ENCODE results near the gene TYRO3. TPM values are rescaled to one million over a fixed set of nuclear protein-coding genes. Genes with fewer than 3 reads are reported as not detected.

Gene TYRO3
- total RNA-seq, 2 donors from 2014 or later, result 3.2 to 6.0 TPM

- Histone ChIP-seq H3K9me3 (no peaks in the 10 kb centered on the region), H3K27ac (no peak overlapping the region), H3K4me3 (peak overlapping the region; percentile 77), H3K9ac (ENCODE audit: low read depth in 2 of 2, low read length in 2 of 2) (no peak overlapping the region), H3K4me1 (no peaks in the 10 kb centered on the region), H3K27me3 (no peaks in the 10 kb centered on the region), H3K36me3 (no peaks in the 10 kb centered on the region)
- intact Hi-C loops (cut with DNase I), result no loop called here
- DNase-seq, result peak; percentile 21
- TF ChIP-seq CTCF (IDR thresholded peaks at IDR 0.05), result no peak
Observed at GRCh38 chr15:41544650-41545015, 14.4 kb upstream of the TYRO3 start.

- DNase-seq, result no peak
- intact Hi-C loops (cut with DNase I), result no loop called here
- no peaks in the 10 kb centered on the region for H3K27me3 ChIP-seq
- H3K36me3 ChIP-seq, result no peaks in the 10 kb centered on the region
- no peak overlapping the region for H3K27ac ChIP-seq
- no peaks in the 10 kb centered on the region for H3K9me3 ChIP-seq
- H3K4me1 ChIP-seq, result no peaks in the 10 kb centered on the region
- H3K4me3 ChIP-seq, result no peak overlapping the region
- TF ChIP-seq CTCF (IDR thresholded peaks at IDR 0.05), result no peak
- no peak overlapping the region for H3K9ac ChIP-seq (ENCODE audit: low read depth in 2 of 2, low read length in 2 of 2)
Observed at GRCh38 chr15:41545218-41545617, 13.8 kb upstream of the TYRO3 start.

GRCh38 chr15:41546851-41547786, 11.9 kb upstream of the TYRO3 start:
- H3K27ac ChIP-seq, result no peak overlapping the region

GRCh38 chr15:41550066-41550775, 8.8 kb upstream of the TYRO3 start:
- TF ChIP-seq CTCF (IDR thresholded peaks at IDR 0.05), result no peak
- H3K27me3 ChIP-seq, result no peaks in the 10 kb centered on the region
- no peak for DNase-seq
- no peak overlapping the region for H3K4me3 ChIP-seq
- no peak overlapping the region for H3K9ac ChIP-seq (ENCODE audit: low read depth in 2 of 2, low read length in 2 of 2)
- H3K27ac ChIP-seq, result no peak overlapping the region
- intact Hi-C loops (cut with DNase I), result no loop called here
- H3K4me1 ChIP-seq, result no peaks in the 10 kb centered on the region
- no peaks in the 10 kb centered on the region for H3K9me3 ChIP-seq
- H3K36me3 ChIP-seq, result no peaks in the 10 kb centered on the region

More at GRCh38 chr15:41546851-41547786, 11.9 kb upstream of the TYRO3 start:
- Histone ChIP-seq H3K27me3 (no peaks in the 10 kb centered on the region), H3K36me3 (no peaks in the 10 kb centered on the region), H3K9me3 (no peaks in the 10 kb centered on the region), H3K4me1 (no peaks in the 10 kb centered on the region), H3K9ac (ENCODE audit: low read depth in 2 of 2, low read length in 2 of 2) (no peak overlapping the region), H3K4me3 (no peak overlapping the region)
- no peak for TF ChIP-seq CTCF (IDR thresholded peaks at IDR 0.05)
- intact Hi-C loops (cut with DNase I), result no loop called here
- no peak for DNase-seq

GRCh38 chr15:41553731-41554130, 5.3 kb upstream of the TYRO3 start:
- H3K4me3 ChIP-seq, result no peak overlapping the region
- intact Hi-C loops (cut with DNase I), result no loop called here
- no peaks in the 10 kb centered on the region for H3K9me3 ChIP-seq
- no peak overlapping the region for H3K9ac ChIP-seq (ENCODE audit: low read depth in 2 of 2, low read length in 2 of 2)
- no peaks in the 10 kb centered on the region for H3K27me3 ChIP-seq
- no peaks in the 10 kb centered on the region for H3K36me3 ChIP-seq
- H3K4me1 ChIP-seq, result no peaks in the 10 kb centered on the region
- H3K27ac ChIP-seq, result no peak overlapping the region
- no peak for DNase-seq
- no peak for TF ChIP-seq CTCF (IDR thresholded peaks at IDR 0.05)
